Tongue (tissue), 3 donors: ENCODE measurements around the gene ZNF878. TPM values are rescaled to one million over a fixed set of nuclear protein-coding genes. Genes with fewer than 3 reads are reported as not detected.

Experiments
- DNase-seq: peaks from one replicate; pipeline ENCODE4 v3.0.0-alpha.2; 2015
- small RNA-seq: library from RNA; depleted of rRNA; stranded (forward); fragments of <200 nt; gene quantifications from one replicate; pipeline ENCODE3, GENCODE V24; 2014; ENCODE audit warnings: low replicate concordance
- total RNA-seq: library from RNA; depleted of rRNA; stranded (reverse); fragments of >200 nt; gene quantifications from one replicate; pipeline ENCODE4 v1.2.3, GENCODE V29; 2014

The ZNF878 gene
- total RNA-seq, 1 donor from 2014 or later = not detected

DNA sequence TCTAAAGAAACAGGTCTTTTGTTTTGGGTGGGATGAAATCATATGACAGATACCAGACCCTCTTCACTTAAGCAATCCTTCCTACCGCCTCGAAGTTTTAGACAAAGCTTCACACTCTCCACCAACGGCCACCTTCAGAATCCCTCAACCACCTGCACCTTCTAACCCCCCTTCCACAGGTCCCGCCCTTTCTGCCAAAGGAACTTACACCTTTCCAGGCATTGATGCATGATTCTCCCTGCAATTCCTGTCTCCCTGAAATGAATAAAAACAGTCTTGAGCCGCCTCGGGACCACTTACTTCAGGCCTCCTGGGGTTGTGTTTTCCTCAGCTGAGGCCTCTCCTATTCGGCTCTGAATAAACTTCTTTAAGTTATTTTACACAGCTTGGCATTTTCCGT is 18.1 kb downstream of the ZNF878 start:
- DNase-seq = peak; percentile 24

DNA sequence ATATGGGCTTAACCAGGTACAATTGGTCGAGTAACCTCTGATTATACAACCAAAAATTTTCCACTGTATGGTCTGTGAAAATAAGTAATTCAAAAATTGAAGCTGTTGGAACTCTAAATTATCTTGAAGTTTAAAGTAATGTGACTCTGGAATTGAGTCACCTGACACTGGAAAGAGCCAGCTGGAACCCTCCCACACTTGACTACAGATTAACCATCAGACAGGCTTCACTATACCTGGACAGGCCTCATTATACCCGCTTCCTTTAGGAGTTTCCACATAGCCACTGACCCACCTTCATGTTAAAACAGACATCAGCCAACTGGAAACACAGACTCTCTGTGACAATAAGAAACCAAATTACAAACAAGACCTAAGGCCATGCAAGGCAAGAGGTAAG is 18.6 kb downstream of the ZNF878 start:
- peak; percentile 7 for DNase-seq

DNA sequence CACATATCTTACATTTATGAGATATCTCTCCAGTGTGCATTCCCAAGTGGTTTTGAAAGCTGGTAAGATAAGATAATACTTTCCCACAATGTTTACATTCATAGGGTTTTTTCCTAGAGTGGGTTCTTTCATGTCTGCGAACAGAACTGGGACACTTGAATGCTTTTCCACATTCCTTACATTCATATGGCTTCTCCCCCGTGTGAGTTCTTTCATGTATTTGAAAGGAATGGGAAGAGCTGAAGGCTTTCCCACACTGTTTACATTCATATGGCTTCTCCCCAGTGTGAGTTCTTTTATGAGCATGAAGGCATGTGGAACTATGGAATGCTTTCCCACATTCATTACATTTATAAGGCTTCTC is 37.0 kb downstream of the ZNF878 start:
- no peak for DNase-seq

- no peak for DNase-seq
These were observed 37.6 kb downstream of the ZNF878 start for GRCh38 chr19:12015015-12015752.

- no peak for DNase-seq
These were observed 52.4 kb downstream of the ZNF878 start for GRCh38 chr19:12000152-12000981.

- no peak for DNase-seq
These were observed 57.6 kb downstream of the ZNF878 start for GRCh38 chr19:11995174-11995573.

Small RNA genes lying within 50 kb of the gene (small RNA-seq; reads per million reads assigned to genes)
- not detected for gene RF00019
- not detected for gene RNA5SP464
- not detected for gene RNA5SP465
- not detected for gene RNA5SP466

Other genes with a start within 250 kb of the ZNF878 start
- 9.8 TPM for gene ZNF440, start 238.7 kb downstream of the ZNF878 start, total RNA-seq
- 8.1 TPM for gene ZNF439, start 204.2 kb downstream of the ZNF878 start, total RNA-seq
- gene ZNF69, start 165.2 kb downstream of the ZNF878 start, total RNA-seq = 9.8 TPM
- gene ZNF700, start 127.9 kb downstream of the ZNF878 start, total RNA-seq = 14.2 TPM
- gene ZNF763, start 87.9 kb downstream of the ZNF878 start, total RNA-seq = 4.4 TPM
- gene ZNF433, start 17.3 kb downstream of the ZNF878 start, total RNA-seq = 11.9 TPM
- 24.4 TPM for gene ZNF844, start 11.8 kb upstream of the ZNF878 start, total RNA-seq
- 1.6 TPM for gene ZNF20, start 87.4 kb upstream of the ZNF878 start, total RNA-seq
- 16.9 TPM for gene ZNF625, start 103.8 kb upstream of the ZNF878 start, total RNA-seq
- 18.1 TPM for gene ZNF136, start 110.1 kb upstream of the ZNF878 start, total RNA-seq
- 22.1 TPM for gene ZNF44, start 241.9 kb upstream of the ZNF878 start, total RNA-seq